HTERT RPE-1 (cell line): ENCODE measurements around the gene GATA3.
"Not testable (repeated sequence)": the region's sequence is repeated elsewhere in the genome, so short reads cannot be mapped to it uniquely, and the experiment has no call there.

ENCODE experiments used
- in situ Hi-C: fragments of 300-500 bp; cut with MboI; formaldehyde crosslinking; loops from 4 replicates; pipeline ENCODE4 v1.14.3; 2020; ENCODE audit warnings: low sequenced_read_pairs

GATA3 gene

GRCh38 chr10:8054494-8055407 lies at the start of gene GATA3:
Gene GATA3 (plus strand): TSS chr10:8054688. CDS start chr10:8055656, 968 bp downstream.
- in situ Hi-C loops, result no loop called here

- in situ Hi-C loops, result no loop called here
Measured at GRCh38 chr10:8006274-8006999, 48.1 kb upstream of the GATA3 start.

- in situ Hi-C loops, result no loop called here
Measured at GRCh38 chr10:8009031-8009430, 45.5 kb upstream of the GATA3 start.

DNA sequence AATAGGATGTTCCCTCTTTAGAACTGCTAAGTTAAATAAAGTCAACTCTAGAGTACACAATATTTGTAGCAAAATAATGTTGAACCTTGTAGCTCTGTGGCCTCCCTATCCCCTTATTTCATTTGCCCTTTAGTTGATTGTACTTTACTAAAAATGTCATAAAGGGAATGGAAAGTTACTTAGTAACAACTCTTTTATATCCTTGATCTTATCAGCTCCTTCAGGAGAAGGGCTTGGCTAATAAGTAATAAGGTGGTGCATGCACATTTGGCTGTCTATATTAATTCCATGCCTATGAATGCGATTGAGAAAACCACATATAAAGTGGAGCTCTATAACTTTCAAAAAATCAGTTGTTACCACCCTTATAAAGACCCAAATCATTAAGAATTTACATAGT lies 41.5 kb upstream of the GATA3 start:
- in situ Hi-C loops, result no loop called here

GRCh38 chr10:8013619-8014018 lies 40.9 kb upstream of the GATA3 start:
- in situ Hi-C loops, result no loop called here

- in situ Hi-C loops, result no loop called here
Measured at GRCh38 chr10:8014649-8015048, 39.8 kb upstream of the GATA3 start.

DNA sequence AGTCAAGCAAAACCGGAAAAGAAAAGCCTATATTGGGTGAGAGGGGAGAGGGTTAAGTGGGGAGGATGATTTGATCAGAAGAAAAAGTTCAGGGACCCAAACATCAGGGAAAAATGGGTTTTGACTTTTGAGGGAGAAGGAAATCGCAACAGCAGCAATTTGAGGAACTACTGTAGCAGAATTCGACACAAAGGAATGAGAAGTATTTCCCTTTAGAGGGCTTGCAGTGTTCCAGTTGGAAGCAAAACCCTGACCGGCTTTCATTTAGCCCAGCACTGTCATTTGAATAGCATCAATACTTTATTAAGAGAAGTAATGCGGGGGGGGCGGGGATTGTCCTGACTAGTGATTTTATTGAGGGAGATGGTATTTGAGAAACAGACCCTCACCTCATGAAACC lies 37.2 kb upstream of the GATA3 start:
- in situ Hi-C loops, result no loop called here

- in situ Hi-C loops, result no loop called here
Measured at GRCh38 chr10:8023321-8023720, 31.2 kb upstream of the GATA3 start.

GRCh38 chr10:8023851-8024250 lies 30.6 kb upstream of the GATA3 start:
- in situ Hi-C loops, result no loop called here

GRCh38 chr10:8026349-8027259 lies 27.9 kb upstream of the GATA3 start:
- in situ Hi-C loops, result no loop called here

DNA sequence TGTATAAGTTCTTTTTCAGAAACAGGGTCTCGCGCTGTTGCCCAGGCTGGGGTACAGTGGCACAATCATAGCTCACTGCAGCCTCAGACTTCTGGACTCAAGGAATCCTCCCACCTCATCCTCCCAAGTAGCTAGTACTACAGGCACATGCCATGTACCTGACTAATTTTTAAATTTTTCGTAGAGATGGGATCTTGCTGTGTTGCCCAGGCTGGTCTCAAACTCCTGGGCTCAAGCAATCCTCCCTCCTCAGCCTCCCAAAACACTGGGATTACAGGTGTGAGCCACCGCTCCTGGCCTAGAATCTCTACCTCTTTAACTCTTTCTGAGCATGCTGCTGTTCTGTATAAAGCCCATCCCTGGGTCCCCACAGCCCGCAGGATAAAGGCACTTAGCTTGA lies 23.3 kb upstream of the GATA3 start:
- in situ Hi-C loops, result not testable (repeated sequence)

DNA sequence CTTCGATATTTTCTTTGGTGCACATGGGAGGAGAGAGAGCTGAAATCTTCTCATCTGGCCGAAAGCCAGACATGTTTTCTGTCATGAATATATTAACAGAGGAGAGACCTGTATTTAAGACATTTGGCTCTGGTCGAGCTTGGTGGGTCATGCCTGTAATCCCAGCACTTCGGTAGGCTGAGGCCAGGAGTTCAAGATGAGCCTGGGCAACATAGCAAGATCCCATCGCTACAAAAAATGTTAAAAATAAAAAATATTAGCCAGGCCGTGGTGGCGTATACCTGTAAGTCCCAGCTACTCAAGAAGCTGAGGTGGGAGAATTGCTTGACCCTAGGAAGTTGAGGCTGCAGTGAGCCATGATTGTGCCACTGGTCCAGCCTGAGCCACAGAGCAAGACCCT lies 21.9 kb upstream of the GATA3 start:
- in situ Hi-C loops, result no loop called here

- in situ Hi-C loops, result no loop called here
Measured at GRCh38 chr10:8033812-8034465, 20.5 kb upstream of the GATA3 start.

GRCh38 chr10:8034466-8035005 lies 20.0 kb upstream of the GATA3 start:
- in situ Hi-C loops, result no loop called here

GRCh38 chr10:8035006-8035640 lies 19.4 kb upstream of the GATA3 start:
- in situ Hi-C loops, result no loop called here

- in situ Hi-C loops, result no loop called here
Measured at GRCh38 chr10:8035641-8036470, 18.6 kb upstream of the GATA3 start.

DNA sequence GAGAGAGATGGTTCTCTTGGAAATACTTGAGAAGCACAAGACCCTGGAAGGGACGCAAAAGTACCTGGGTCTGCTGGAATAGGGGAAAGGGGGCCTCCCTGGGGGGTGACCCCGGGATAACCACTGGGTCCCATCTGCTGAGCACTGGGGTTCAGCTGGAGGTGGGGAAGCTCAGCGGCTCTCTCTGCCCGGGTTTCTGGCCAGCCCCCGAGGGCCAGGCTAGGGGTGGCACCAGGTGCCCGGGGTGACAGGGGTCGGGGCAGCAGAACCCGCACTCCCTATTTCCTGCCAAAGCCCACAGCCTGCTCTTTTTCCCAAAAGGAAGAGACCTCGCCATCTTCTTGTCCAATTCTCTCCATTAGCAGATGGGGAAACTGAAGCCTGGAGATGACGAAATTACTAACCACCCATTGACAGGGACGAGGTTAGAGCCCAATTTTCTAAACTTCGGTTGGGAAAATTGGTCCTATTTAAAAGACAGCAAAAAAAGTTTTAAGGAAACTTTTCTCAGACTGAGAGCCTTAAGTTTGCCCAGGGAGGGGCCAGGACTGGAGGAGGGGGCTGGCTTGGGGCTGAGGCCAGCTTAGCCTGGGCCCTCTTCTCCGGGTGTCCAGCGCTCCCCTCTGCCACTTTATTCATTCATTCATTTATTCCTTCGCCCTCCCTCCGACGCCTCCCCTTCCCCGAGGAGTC lies 17.8 kb upstream of the GATA3 start:
- in situ Hi-C loops, result no loop called here

GRCh38 chr10:8037199-8037801 lies 17.2 kb upstream of the GATA3 start:
- in situ Hi-C loops, result no loop called here
